ENCODE data around the gene MRPL37. TPM values are rescaled to one million over a fixed set of nuclear protein-coding genes. Genes with fewer than 3 reads are reported as not detected.

MRPL37 gene
- total RNA-seq, 4 donors from 2014 or later = 63.2 to 83.3 (median 75.3) TPM

GRCh38 chr1:54263601-54264226, 63.7 kb downstream of the MRPL37 start:
- WGBS = 76% methylated on average over 6 of the region's 6 CpGs
- H3K9me3 ChIP-seq = no peaks in the 10 kb centered on the region
- H3K36me3 ChIP-seq = no peaks in the 10 kb centered on the region
- no peak for TF ChIP-seq POLR2AphosphoS5 (IDR thresholded peaks at IDR 0.05)
- TF ChIP-seq EP300 (IDR thresholded peaks at IDR 0.05) = no peak
- no peak for TF ChIP-seq CTCF (IDR thresholded peaks at IDR 0.05)
- no peak for TF ChIP-seq POLR2A (IDR thresholded peaks at IDR 0.05)
- no peak for DNase-seq (ENCODE audit: low spot score in 2 of 2)
- no peak overlapping the region for H3K4me3 ChIP-seq
- H3K4me1 ChIP-seq = peaks cover 17% of the 10 kb centered on the region
- no peak overlapping the region for H3K27ac ChIP-seq
- no peaks in the 10 kb centered on the region for H3K27me3 ChIP-seq

DNA sequence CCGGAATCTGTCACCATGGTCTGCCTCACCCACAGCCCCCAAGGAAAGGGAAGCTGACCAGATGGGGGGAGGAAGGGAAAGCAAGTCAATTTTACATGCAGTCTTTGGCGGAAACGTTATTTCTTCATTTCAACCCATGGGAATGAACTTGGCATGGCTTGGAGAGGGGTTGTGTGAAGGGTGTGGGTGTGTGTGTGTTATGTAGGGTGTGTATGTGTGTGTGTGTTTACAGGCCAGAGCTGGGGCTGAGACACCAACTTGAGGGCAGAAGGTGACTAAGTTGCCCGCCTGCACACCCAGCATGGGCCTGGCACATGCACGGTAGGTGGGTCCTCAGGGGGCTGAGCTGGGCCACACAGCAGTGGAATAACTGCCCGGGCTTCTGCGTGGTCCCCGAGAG, 65.2 kb downstream of the MRPL37 start:
- Histone ChIP-seq H3K36me3 (no peaks in the 10 kb centered on the region), H3K27ac (no peak overlapping the region), H3K4me3 (no peak overlapping the region), H3K27me3 (no peaks in the 10 kb centered on the region), H3K4me1 (peaks cover 23% of the 10 kb centered on the region), H3K9me3 (no peaks in the 10 kb centered on the region)
- 84% methylated on average over 8 of the region's 8 CpGs for WGBS
- no peak for DNase-seq (ENCODE audit: low spot score in 2 of 2)
- TF ChIP-seq CTCF (IDR thresholded peaks at IDR 0.05) = no peak
- no peak for TF ChIP-seq POLR2A (IDR thresholded peaks at IDR 0.05)
- no peak for TF ChIP-seq POLR2AphosphoS5 (IDR thresholded peaks at IDR 0.05)
- no peak for TF ChIP-seq EP300 (IDR thresholded peaks at IDR 0.05)

- H3K4me1 ChIP-seq = peaks cover 23% of the 10 kb centered on the region
Measured at GRCh38 chr1:54265659-54266058, 65.7 kb downstream of the MRPL37 start.

GRCh38 chr1:54266195-54266594, 66.2 kb downstream of the MRPL37 start:
- Histone ChIP-seq H3K27ac (no peak overlapping the region), H3K27me3 (no peaks in the 10 kb centered on the region), H3K4me3 (no peak overlapping the region), H3K9me3 (no peaks in the 10 kb centered on the region), H3K4me1 (peaks cover 23% of the 10 kb centered on the region), H3K36me3 (no peaks in the 10 kb centered on the region)
- TF ChIP-seq POLR2AphosphoS5 (IDR thresholded peaks at IDR 0.05) (no peak), EP300 (IDR thresholded peaks at IDR 0.05) (no peak), CTCF (IDR thresholded peaks at IDR 0.05) (no peak), POLR2A (IDR thresholded peaks at IDR 0.05) (no peak)
- 86% methylated on average over 2 of the region's 2 CpGs for WGBS
- DNase-seq (ENCODE audit: low spot score in 2 of 2) = no peak

More at GRCh38 chr1:54265659-54266058, 65.7 kb downstream of the MRPL37 start:
- TF ChIP-seq CTCF (IDR thresholded peaks at IDR 0.05) (no peak), POLR2A (IDR thresholded peaks at IDR 0.05) (no peak), EP300 (IDR thresholded peaks at IDR 0.05) (no peak), POLR2AphosphoS5 (IDR thresholded peaks at IDR 0.05) (no peak)
- Histone ChIP-seq H3K9me3 (no peaks in the 10 kb centered on the region), H3K4me3 (no peak overlapping the region), H3K27ac (no peak overlapping the region), H3K27me3 (no peaks in the 10 kb centered on the region), H3K36me3 (no peaks in the 10 kb centered on the region)
- 90% methylated on average over 6 of the region's 6 CpGs for WGBS
- DNase-seq (ENCODE audit: low spot score in 2 of 2) = no peak

GRCh38 chr1:54266908-54267307, 66.9 kb downstream of the MRPL37 start:
- no peak overlapping the region for H3K4me3 ChIP-seq
- no peak overlapping the region for H3K27ac ChIP-seq
- H3K4me1 ChIP-seq = peaks cover 24% of the 10 kb centered on the region
- no peaks in the 10 kb centered on the region for H3K9me3 ChIP-seq
- no peaks in the 10 kb centered on the region for H3K27me3 ChIP-seq
- H3K36me3 ChIP-seq = no peaks in the 10 kb centered on the region
- no peak for TF ChIP-seq CTCF (IDR thresholded peaks at IDR 0.05)
- no peak for TF ChIP-seq POLR2AphosphoS5 (IDR thresholded peaks at IDR 0.05)
- no peak for TF ChIP-seq EP300 (IDR thresholded peaks at IDR 0.05)
- no peak for TF ChIP-seq POLR2A (IDR thresholded peaks at IDR 0.05)
- WGBS = 52% methylated on average over 5 of the region's 5 CpGs
- DNase-seq (ENCODE audit: low spot score in 2 of 2) = no peak

Other genes with a start within 250 kb of the MRPL37 start
- gene LDLRAD1, start 182.0 kb upstream of the MRPL37 start, total RNA-seq = under 1 TPM in 1 of 4 donors, not detected in 3; 0.25 TPM
- gene TMEM59, start 147.0 kb upstream of the MRPL37 start, total RNA-seq = 100 to 1,000 TPM; 157 to 323 (median 234) TPM
- 1 to 10 TPM; 4.8 to 8.1 (median 6.4) TPM for gene TCEANC2, start 146.6 kb upstream of the MRPL37 start, total RNA-seq
- gene CDCP2, start 47.2 kb upstream of the MRPL37 start, total RNA-seq = not detected
- 10 to 100 TPM in 1 of 4 donors, 1 to 10 TPM in 3; 5.0 to 12.6 (median 5.4) TPM for gene CYB5RL, start 137 bp upstream of the MRPL37 start, total RNA-seq
- gene SSBP3, start 206.2 kb downstream of the MRPL37 start, total RNA-seq = 10 to 100 TPM; 26.4 to 49.5 (median 37.1) TPM

Data from suprapubic skin (tissue), 4 donors.